Omental fat pad (tissue), 4 donors: ENCODE measurements around the gene KCNMB4. TPM values are rescaled to one million over a fixed set of nuclear protein-coding genes. Genes with fewer than 3 reads are reported as not detected.
"Not testable (repeated sequence)": the region's sequence is repeated elsewhere in the genome, so short reads cannot be mapped to it uniquely, and the experiment has no call there.

Experiments used
- ATAC-seq: fragments of 150-250 bp; one replicate; pipeline ENCODE4 v1.9.1; 2016; ENCODE audit warnings: mild to moderate bottlenecking, moderate library complexity; ENCODE audit not compliant: low FRiP score
- DNase-seq: peaks from one replicate; pipeline ENCODE4 v3.0.0-alpha.2; 2019; ENCODE audit warnings: low spot score
- CTCF ChIP-seq, 3 donors: fragments of 450-650 bp; IDR thresholded peaks; one replicate each; pipeline ENCODE4 v1.5.1; 2016 to 2017; ENCODE audit warnings: antibody characterized with exemption in 3 of 3, mild to moderate bottlenecking in 3 of 3, moderate library complexity in 2 of 3
- total RNA-seq, 4 donors: library from RNA; depleted of rRNA; stranded (reverse); fragments of >200 nt; gene quantifications; one replicate each; pipeline ENCODE4 v1.1.0, GENCODE V29; 2016

KCNMB4 gene
- total RNA-seq, 4 donors from 2014 or later, result 1.3 to 4.4 (median 2.1) TPM

GRCh38 chr12:70372881-70373280, 6.8 kb downstream of the KCNMB4 start:
- no peak for ATAC-seq
- TF ChIP-seq CTCF (IDR thresholded peaks at IDR 0.05), result no peak
- no peak for DNase-seq

GRCh38 chr12:70379846-70380245, 13.8 kb downstream of the KCNMB4 start:
- no peak for TF ChIP-seq CTCF (IDR thresholded peaks at IDR 0.05)
- ATAC-seq (no peak), DNase-seq (no peak)

GRCh38 chr12:70383484-70383883, 17.4 kb downstream of the KCNMB4 start:
- no peak for TF ChIP-seq CTCF (IDR thresholded peaks at IDR 0.05)
- DNase-seq (no peak), ATAC-seq (no peak)

- TF ChIP-seq CTCF (IDR thresholded peaks at IDR 0.05), result no peak
- ATAC-seq (no peak), DNase-seq (no peak)
Observed at GRCh38 chr12:70383886-70384285, 17.8 kb downstream of the KCNMB4 start.

- ATAC-seq, result no peak
- no peak for DNase-seq
Observed at GRCh38 chr12:70386771-70387170, 20.7 kb downstream of the KCNMB4 start.

GRCh38 chr12:70389678-70390077, 23.6 kb downstream of the KCNMB4 start:
- ATAC-seq (no peak), DNase-seq (no peak)
- TF ChIP-seq CTCF (IDR thresholded peaks at IDR 0.05), result no peak

More at GRCh38 chr12:70386771-70387170, 20.7 kb downstream of the KCNMB4 start:
- TF ChIP-seq CTCF (IDR thresholded peaks at IDR 0.05), result no peak

- not testable (repeated sequence) for DNase-seq, ATAC-seq
Observed at GRCh38 chr12:70392631-70393030, 26.5 kb downstream of the KCNMB4 start.
